Stimulated activated CD8-positive, alpha-beta memory T cell treated with anti-CD3 and anti-CD28 coated beads, Interleukin-4, amount 100 ng/mL, for 1 hour (primary cell): Measurements from ENCODE around the gene PRKCB.

Experiments
- DNase-seq, 2 donors: peaks; one replicate each; pipeline ENCODE4 v3.0.0-alpha.2; 2020; ENCODE audit warnings: low read depth in 2 of 2, low spot score in 1 of 2

PRKCB gene

GRCh38 chr16:23962001-23962400 lies 126.2 kb downstream of the PRKCB start:
- DNase-seq = no peak

- DNase-seq = no peak
Observed at GRCh38 chr16:23964136-23964535, 128.4 kb downstream of the PRKCB start.

- no peak for DNase-seq
Observed at GRCh38 chr16:23965137-23965733, 129.5 kb downstream of the PRKCB start.

- no peak for DNase-seq
Observed at GRCh38 chr16:23966597-23967394, 131.0 kb downstream of the PRKCB start.

GRCh38 chr16:23967775-23968174 lies 132.0 kb downstream of the PRKCB start:
- no peak for DNase-seq

GRCh38 chr16:23968176-23968575 lies 132.4 kb downstream of the PRKCB start:
- no peak for DNase-seq

- no peak for DNase-seq
Observed at GRCh38 chr16:23969468-23970297, 133.9 kb downstream of the PRKCB start.

- DNase-seq = no peak
Observed at GRCh38 chr16:23974223-23974622, 138.4 kb downstream of the PRKCB start.

GRCh38 chr16:23975293-23975692 lies 139.5 kb downstream of the PRKCB start:
- DNase-seq = no peak

GRCh38 chr16:23976091-23976490 lies 140.3 kb downstream of the PRKCB start:
- DNase-seq = no peak

- no peak for DNase-seq
Observed at GRCh38 chr16:23976524-23976923, 140.7 kb downstream of the PRKCB start.

- DNase-seq = no peak
Observed at GRCh38 chr16:23979441-23979840, 143.7 kb downstream of the PRKCB start.

- DNase-seq = no peak
Observed at GRCh38 chr16:23979982-23980381, 144.2 kb downstream of the PRKCB start.

GRCh38 chr16:23981429-23982399 lies 145.9 kb downstream of the PRKCB start:
- DNase-seq = no peak

- DNase-seq = no peak
Observed at GRCh38 chr16:23986455-23986854, 150.7 kb downstream of the PRKCB start.

- no peak for DNase-seq
Observed at GRCh38 chr16:23987443-23987842, 151.7 kb downstream of the PRKCB start.

- no peak for DNase-seq
Observed at GRCh38 chr16:23990507-23990906, 154.7 kb downstream of the PRKCB start.

GRCh38 chr16:23991066-23991465 lies 155.3 kb downstream of the PRKCB start:
- DNase-seq = no peak

- no peak for DNase-seq
Observed at GRCh38 chr16:23994615-23995014, 158.8 kb downstream of the PRKCB start.

GRCh38 chr16:23996258-23996955 lies 160.6 kb downstream of the PRKCB start:
- no peak for DNase-seq
